DOHH2 (cell line): ENCODE data around the gene TERT.
"Not testable (repeated sequence)": the region's sequence is repeated elsewhere in the genome, so short reads cannot be mapped to it uniquely, and the experiment has no call there.

Experiments used
- EZH2phosphoT487 ChIP-seq: fragments of 200-600 bp; sonication (generic); IDR thresholded peaks from 2 replicates; pipeline ENCODE4 v1.6.1; 2017; ENCODE audit warnings: borderline replicate concordance, mild to moderate bottlenecking, antibody characterized with exemption, low read length, moderate library complexity, mixed read lengths
- TF ChIP-seq, protein P1 (sequence below): fragments of 200-600 bp; sonication (generic); IDR thresholded peaks from one replicate; pipeline ENCODE4 v1.5.1; 2014; ENCODE audit warnings: antibody characterized with exemption, mild to moderate bottlenecking, low read depth, low read length; ENCODE audit not compliant: poor library complexity, severe bottlenecking

- TF ChIP-seq, protein P1, sequence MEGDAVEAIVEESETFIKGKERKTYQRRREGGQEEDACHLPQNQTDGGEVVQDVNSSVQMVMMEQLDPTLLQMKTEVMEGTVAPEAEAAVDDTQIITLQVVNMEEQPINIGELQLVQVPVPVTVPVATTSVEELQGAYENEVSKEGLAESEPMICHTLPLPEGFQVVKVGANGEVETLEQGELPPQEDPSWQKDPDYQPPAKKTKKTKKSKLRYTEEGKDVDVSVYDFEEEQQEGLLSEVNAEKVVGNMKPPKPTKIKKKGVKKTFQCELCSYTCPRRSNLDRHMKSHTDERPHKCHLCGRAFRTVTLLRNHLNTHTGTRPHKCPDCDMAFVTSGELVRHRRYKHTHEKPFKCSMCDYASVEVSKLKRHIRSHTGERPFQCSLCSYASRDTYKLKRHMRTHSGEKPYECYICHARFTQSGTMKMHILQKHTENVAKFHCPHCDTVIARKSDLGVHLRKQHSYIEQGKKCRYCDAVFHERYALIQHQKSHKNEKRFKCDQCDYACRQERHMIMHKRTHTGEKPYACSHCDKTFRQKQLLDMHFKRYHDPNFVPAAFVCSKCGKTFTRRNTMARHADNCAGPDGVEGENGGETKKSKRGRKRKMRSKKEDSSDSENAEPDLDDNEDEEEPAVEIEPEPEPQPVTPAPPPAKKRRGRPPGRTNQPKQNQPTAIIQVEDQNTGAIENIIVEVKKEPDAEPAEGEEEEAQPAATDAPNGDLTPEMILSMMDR, result not testable (repeated sequence)
- TF ChIP-seq EZH2phosphoT487, result not testable (repeated sequence)
Observed at GRCh38 chr5:1326532-1326875, 31.6 kb upstream of the TERT start.
